CD4-positive, alpha-beta T cell treated with Interleukin-12 subunit alpha and Interleukin-12 subunit beta, for 1 hour (primary cell): ENCODE results near the gene KLRF2.
A peak's percentile ranks its signal among the peaks of the same experiment; 100 is the strongest.

ENCODE experiments used
- DNase-seq: peaks from one replicate; pipeline ENCODE4 v3.0.0-alpha.2; 2020

The KLRF2 gene

DNA sequence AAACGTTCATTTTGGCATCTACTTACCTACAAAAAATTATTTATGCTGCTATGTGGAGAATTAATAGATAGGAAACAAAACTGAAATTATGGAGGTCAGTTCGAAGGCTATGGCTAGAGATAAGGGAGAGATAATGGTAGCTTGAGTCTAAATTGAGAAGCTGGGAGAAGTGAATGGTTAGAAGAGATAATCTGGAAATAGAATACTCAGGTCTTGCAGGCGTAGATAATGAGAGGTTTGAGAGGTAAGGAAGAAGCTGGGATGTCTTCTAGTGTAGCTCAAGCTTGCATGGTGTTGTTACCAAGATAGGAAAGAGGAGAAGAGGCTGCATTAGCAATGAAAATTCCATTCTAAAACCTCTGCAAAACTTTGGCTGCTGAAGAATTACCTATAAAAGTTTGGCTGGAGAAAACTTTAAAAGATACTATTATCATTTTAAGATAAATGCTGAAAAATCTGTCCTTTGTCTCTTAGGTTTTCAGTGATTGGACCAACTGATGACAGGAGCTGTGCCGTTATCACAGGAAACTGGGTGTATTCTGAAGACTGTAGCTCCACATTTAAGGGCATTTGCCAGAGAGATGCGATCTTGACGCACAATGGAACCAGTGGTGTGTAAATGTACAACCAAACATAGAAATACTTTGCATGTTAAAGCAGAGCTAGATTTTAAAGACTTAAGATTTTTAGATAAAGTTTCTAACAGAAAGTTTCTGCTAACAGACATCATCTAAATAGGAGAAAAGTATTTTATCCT lies 14.1 kb downstream of the KLRF2 start:
- DNase-seq = no peak

DNA sequence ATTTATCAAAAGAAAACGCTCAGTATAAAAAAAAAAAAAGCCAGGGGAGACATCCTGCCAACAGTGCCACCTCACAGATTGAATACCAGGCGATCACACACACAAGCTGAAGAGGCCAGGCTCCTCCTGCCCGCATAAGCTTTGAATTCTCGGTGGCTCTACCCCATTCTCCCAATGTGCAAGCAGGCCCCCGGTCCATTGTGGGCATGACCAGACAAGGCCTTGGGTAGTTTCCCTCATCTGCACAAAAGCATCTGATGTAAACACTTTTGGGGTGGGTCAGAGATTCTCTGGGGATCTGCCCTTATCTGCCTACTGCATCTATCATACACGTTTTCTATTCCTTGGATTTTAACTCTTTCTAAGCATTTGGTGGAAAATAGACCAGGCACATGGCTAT lies 16.2 kb downstream of the KLRF2 start:
- DNase-seq = no peak

DNA sequence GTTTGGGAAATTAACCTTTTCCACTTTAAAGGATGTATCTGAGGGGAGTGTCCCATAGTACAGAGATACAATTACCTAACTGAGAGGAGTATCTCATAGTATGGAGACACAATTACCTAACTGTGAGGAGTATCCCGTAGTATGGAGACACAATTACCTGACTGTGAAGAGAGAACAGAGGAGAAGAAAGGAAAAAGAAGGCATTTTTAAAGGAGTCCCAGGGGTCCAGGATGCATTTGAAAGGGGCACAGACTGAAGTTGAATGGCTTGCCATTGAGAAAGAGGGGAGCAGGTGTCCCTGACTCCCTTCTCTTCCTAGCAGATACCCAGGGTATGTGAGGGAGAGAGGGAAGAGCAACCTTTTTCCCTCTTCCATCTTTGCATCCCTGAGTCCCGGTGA lies 17.9 kb downstream of the KLRF2 start:
- no peak for DNase-seq

GRCh38 chr12:9900930-9901329 lies 19.6 kb downstream of the KLRF2 start:
- DNase-seq = no peak

DNA sequence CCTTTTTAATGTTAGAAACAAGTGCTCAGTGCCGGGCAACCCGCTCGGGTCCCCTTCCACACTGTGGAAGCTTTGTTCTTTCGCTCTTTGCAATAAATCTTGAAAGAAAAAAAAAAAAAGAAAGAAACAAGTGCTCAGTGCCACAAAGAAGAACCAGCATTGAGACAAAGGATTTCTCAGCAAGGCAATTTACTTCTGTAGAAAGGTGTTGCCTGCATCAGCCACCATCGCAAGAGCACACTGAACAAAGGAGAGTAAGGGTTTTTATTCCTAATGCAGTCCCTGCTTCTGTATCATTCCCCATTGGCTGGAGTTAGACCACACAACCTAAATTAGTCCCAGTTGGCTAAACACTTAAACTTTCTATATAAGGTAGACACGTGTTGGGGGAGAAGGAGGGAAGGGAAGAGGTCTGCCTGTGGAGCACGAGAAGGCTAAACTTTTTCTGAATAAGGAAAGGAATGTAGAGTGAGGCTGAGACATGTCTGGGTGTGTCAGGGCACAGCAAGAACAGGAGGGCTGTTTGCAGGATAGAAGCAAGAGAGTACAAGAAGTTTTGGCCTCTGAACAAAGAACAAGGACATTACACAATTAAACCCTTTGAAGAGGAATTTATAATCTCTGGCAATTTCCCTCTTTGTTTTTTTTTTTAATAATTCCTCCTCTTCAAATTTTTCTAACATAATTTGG lies 21.4 kb downstream of the KLRF2 start:
- DNase-seq = no peak

GRCh38 chr12:9906873-9907272 lies 25.6 kb downstream of the KLRF2 start:
- peak; percentile 67 for DNase-seq

GRCh38 chr12:9907769-9908168 lies 26.5 kb downstream of the KLRF2 start:
- DNase-seq = no peak

- DNase-seq = no peak
Observed at GRCh38 chr12:9908350-9908749, 27.1 kb downstream of the KLRF2 start.

- no peak for DNase-seq
Observed at GRCh38 chr12:9909724-9910123, 28.4 kb downstream of the KLRF2 start.

GRCh38 chr12:9910716-9911421 lies 29.6 kb downstream of the KLRF2 start:
- no peak for DNase-seq

GRCh38 chr12:9911708-9912107 lies 30.4 kb downstream of the KLRF2 start:
- DNase-seq = no peak

DNA sequence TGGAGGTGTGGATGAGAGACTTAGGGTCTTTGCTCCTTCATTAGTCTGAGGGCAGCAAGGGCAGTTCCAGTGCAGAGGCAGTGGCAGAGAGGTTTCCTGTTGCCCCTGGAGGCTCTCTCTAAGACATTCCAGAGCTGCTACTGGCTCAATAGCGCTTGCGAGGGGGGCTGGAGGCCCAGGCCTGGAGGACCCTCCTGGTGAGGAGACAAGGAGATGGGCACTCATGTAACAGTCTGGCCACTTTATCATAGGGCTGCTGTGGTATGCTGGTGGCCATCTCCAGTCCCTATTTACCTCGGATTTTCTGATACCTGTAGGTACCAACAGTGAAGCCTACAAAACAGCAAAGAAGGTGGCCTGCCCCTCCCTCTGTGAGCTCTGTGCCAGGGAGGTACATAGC lies 38.2 kb downstream of the KLRF2 start:
- no peak for DNase-seq

DNA sequence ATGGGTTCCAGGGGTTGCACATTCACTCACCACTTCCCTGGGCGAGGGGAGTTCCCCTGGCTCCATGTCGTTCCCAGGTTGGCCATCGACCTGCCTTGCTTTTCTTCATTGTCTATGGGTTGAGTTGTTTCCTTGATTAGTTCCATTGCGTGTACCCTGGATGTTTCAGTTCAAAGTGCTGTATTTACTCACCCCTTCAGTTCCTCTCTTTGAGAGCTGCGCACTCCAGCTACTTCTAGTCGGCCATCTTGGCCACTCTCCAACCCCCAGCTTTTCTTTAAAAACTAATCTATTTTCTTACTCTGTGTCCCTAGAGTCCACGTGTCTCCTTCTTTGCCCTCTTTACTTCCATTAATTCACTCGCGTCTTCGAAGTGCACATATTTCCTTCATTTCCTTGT lies 39.2 kb downstream of the KLRF2 start:
- no peak for DNase-seq

DNA sequence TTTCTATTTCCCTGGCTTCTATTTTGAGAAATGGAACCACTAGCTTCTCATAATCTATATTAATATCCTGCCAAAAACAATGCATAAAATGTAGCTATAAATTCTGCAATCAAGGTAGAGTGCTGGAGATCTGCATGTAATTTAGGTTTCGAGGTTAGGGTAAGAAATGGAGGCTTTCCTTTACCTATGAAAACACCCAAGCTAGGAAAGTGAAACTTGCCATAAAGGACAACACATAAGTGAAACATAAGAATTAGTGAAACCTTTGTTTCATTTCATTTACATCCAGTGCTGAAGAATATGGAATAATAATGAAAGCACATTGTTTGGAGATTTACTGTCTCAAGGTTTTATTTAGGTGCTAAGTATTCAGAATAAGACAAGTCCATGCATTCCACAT lies 41.1 kb downstream of the KLRF2 start:
- no peak for DNase-seq

- peak; percentile 61 for DNase-seq
Observed at GRCh38 chr12:9925705-9926393, 44.6 kb downstream of the KLRF2 start.

DNA sequence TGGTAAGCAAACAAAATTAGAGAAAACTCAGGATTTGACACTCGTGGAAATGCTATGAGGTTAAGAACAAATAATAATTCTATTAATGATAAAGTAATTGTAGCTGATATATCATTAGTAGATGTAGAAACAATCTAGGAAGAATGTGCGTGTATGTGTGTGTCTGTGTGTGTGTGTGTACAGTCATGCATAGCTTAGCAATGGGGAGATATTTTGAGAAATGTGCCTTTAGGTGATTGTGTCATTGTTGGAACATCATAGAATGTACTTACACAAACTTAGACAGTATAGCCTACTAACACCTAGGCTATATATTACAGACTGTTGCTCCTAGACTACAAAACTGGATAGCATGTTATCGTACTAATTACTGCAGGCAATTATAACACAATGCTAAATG lies 45.6 kb downstream of the KLRF2 start:
- DNase-seq = no peak

DNA sequence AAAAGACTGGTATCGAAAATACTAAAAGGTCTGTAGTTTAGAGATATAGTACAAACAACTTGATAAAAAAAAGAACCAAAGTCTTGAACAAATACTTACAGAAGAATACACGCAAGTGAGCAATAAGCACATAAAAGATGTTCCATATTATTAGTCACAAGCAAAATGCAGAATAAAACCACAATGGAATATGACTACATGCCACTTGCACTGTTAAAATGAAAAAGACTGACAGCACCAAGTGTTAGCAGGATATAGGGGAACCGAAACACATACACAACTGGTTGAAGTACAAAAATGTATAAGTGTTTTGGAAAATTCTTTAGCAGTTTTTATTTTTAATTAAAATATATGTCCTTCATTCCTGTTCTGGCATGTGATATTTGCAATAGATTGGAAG lies 47.3 kb downstream of the KLRF2 start:
- no peak for DNase-seq

- no peak for DNase-seq
Observed at GRCh38 chr12:9931245-9931644, 50.0 kb downstream of the KLRF2 start.

GRCh38 chr12:9932270-9932669 lies 51.0 kb downstream of the KLRF2 start, which contains the start of gene CLEC2A:
Gene CLEC2A, minus strand, starts transcription at chr12:9932370. Its CDS starts 41 bp downstream, at chr12:9932329.
- no peak for DNase-seq

GRCh38 chr12:9933958-9934357 lies 52.7 kb downstream of the KLRF2 start:
- DNase-seq = no peak

DNA sequence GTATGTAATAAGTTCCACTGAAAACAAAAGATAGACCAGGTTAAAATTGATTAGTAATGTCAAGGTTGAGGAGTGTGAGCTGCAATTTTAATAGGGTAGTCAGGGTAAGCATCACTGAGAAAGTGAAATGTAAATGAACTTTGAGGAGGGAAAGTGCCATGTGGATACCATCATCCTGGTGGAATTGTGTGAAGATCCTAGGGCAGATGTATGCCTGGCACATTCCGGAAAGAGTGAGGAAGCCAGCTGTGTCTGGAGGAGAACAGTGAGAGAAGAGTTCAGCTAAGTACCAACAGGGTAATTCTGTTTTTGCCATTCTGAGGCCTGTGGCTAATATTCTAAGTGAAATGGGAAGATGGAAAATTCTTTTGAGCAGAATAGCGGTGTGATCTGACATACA lies 53.7 kb downstream of the KLRF2 start:
- DNase-seq = no peak

DNA sequence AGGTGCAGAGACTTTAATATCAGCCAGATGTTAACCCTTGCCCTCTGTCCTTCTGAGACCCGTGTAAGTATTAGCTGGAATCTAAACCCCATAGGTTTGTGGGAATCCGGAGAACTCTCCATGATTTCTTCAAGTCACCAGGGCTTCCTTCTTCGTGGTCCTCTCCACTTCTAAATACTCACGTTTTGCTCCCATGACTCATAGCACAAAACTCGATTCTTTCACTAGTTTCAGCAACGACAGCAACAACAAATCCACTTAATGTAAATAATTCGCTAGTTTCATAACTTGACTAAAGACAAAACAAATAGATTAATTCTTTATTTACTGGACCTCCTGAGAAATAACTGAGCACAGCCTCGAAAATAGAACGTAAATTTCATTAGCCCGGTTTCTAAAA lies 55.3 kb downstream of the KLRF2 start:
- no peak for DNase-seq

DNA sequence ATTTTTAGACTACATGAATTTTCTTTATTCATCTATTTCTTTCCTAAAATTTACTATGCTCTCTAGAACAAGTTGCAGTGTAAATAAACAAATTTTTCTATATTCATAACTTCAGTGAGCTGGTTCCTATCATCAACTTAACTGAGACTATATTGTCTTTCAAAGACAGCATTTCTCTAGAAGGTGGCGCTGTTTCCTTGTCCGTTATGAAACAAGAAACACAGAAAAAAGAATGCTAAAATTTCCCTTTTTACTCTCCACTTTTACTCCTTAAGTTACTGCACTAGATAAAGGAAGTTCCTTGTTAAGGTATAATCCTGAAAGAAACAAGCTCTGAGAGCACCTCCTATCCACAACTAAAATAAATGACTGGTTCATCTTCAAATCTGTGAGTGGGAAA lies 59.1 kb downstream of the KLRF2 start:
- DNase-seq = peak; percentile 36
